ENCODE measurements around the gene D2HGDH.

D2HGDH gene

DNA sequence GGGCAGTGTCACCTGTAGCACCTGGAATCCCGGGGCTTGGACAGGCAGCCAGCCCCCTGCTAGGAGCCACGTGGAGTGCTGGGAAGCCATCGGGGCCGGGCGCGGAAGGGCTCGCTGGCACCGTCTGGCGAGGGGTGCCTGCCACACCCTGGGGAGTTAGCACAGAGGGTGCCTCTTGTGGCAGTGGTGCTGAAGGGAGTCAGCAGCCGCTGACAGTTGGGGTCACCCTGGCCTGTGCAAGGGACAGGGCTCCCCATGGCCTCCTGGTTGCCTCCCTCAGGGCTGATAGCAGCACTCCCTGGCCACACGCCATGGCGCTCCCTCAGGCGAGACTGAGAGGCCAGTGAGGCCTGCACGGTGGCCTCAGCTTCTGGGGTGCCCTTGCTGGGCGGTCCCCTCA is 13.9 kb upstream of the D2HGDH start:
- no peak overlapping the region for H3K4me3 ChIP-seq (ENCODE audit: low read length)
- H3K9me3 ChIP-seq (replicated peaks; ENCODE audit: insufficient read depth, low read length), result no peaks in the 10 kb centered on the region
- DNase-seq, result no peak
- no peak overlapping the region for H3K9ac ChIP-seq (ENCODE audit: low read length)
- no peak overlapping the region for H3K4me2 ChIP-seq (ENCODE audit: low read depth, low read length)
- no peak overlapping the region for H3K27ac ChIP-seq (ENCODE audit: low read length)
- no peaks in the 10 kb centered on the region for H3K9me2 ChIP-seq (replicated peaks; ENCODE audit: insufficient read depth, low read length)
- no peak for TF ChIP-seq EZH2phosphoT487 (IDR thresholded peaks at IDR 0.05; ENCODE audit: low read length)
- TF ChIP-seq EZH2 (optimal IDR thresholded peaks at IDR 0.05; ENCODE audit: low read depth, low read length), result no peak
- TF ChIP-seq, protein P1, sequence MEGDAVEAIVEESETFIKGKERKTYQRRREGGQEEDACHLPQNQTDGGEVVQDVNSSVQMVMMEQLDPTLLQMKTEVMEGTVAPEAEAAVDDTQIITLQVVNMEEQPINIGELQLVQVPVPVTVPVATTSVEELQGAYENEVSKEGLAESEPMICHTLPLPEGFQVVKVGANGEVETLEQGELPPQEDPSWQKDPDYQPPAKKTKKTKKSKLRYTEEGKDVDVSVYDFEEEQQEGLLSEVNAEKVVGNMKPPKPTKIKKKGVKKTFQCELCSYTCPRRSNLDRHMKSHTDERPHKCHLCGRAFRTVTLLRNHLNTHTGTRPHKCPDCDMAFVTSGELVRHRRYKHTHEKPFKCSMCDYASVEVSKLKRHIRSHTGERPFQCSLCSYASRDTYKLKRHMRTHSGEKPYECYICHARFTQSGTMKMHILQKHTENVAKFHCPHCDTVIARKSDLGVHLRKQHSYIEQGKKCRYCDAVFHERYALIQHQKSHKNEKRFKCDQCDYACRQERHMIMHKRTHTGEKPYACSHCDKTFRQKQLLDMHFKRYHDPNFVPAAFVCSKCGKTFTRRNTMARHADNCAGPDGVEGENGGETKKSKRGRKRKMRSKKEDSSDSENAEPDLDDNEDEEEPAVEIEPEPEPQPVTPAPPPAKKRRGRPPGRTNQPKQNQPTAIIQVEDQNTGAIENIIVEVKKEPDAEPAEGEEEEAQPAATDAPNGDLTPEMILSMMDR (IDR thresholded peaks at IDR 0.05; ENCODE audit: low read length), result no peak
- no peaks in the 10 kb centered on the region for H3K36me3 ChIP-seq (replicated peaks; ENCODE audit: insufficient read depth, low read length)
- H3K27me3 ChIP-seq (replicated peaks; ENCODE audit: insufficient read depth, low read length), result no peaks in the 10 kb centered on the region
- H3K79me2 ChIP-seq (ENCODE audit: low read length), result no peaks in the 10 kb centered on the region
- H3F3A ChIP-seq (ENCODE audit: insufficient read depth, low read length), result no peaks in the 10 kb centered on the region
- no peaks in the 10 kb centered on the region for H4K20me1 ChIP-seq (ENCODE audit: insufficient read depth, low read length)
- no peak overlapping the region for H2AFZ ChIP-seq (ENCODE audit: low read length)
- no peaks in the 10 kb centered on the region for H3K4me1 ChIP-seq (ENCODE audit: low read length)

DNA sequence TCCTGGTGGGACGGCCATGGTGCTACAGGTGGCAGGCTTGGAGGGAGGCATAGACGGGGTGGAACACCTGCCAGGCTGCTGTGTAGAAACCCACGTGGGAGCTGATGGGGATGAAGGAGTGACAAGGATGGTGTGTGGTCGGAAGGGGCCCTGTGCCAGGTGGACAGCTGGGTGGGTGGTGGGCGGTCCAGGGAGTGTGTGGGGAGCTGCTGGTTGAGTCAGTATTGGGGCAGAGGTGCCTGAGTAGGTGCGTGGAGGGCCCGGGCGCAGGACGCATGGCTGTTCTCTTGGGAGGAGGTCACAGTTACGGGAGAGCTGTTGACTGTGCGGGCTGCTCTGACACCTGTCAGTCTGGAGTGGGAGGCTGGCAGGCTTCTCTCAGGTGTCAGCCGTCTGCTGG is 12.6 kb upstream of the D2HGDH start:
- Histone ChIP-seq H3K9ac (ENCODE audit: low read length) (no peak overlapping the region), H3K27ac (ENCODE audit: low read length) (no peak overlapping the region), H3K79me2 (ENCODE audit: low read length) (no peaks in the 10 kb centered on the region), H3K36me3 (replicated peaks; ENCODE audit: insufficient read depth, low read length) (no peaks in the 10 kb centered on the region), H3K4me2 (ENCODE audit: low read depth, low read length) (no peak overlapping the region), H3K4me3 (ENCODE audit: low read length) (no peak overlapping the region), H3K9me3 (replicated peaks; ENCODE audit: insufficient read depth, low read length) (no peaks in the 10 kb centered on the region), H3K27me3 (replicated peaks; ENCODE audit: insufficient read depth, low read length) (no peaks in the 10 kb centered on the region), H3K4me1 (ENCODE audit: low read length) (no peaks in the 10 kb centered on the region), H2AFZ (ENCODE audit: low read length) (no peak overlapping the region), H4K20me1 (ENCODE audit: insufficient read depth, low read length) (no peaks in the 10 kb centered on the region), H3F3A (ENCODE audit: insufficient read depth, low read length) (no peaks in the 10 kb centered on the region), H3K9me2 (replicated peaks; ENCODE audit: insufficient read depth, low read length) (no peaks in the 10 kb centered on the region)
- TF ChIP-seq EZH2 (optimal IDR thresholded peaks at IDR 0.05; ENCODE audit: low read depth, low read length) (no peak), EZH2phosphoT487 (IDR thresholded peaks at IDR 0.05; ENCODE audit: low read length) (no peak)
- TF ChIP-seq, protein P1 (IDR thresholded peaks at IDR 0.05; ENCODE audit: low read length), result no peak
- DNase-seq, result no peak

DNA sequence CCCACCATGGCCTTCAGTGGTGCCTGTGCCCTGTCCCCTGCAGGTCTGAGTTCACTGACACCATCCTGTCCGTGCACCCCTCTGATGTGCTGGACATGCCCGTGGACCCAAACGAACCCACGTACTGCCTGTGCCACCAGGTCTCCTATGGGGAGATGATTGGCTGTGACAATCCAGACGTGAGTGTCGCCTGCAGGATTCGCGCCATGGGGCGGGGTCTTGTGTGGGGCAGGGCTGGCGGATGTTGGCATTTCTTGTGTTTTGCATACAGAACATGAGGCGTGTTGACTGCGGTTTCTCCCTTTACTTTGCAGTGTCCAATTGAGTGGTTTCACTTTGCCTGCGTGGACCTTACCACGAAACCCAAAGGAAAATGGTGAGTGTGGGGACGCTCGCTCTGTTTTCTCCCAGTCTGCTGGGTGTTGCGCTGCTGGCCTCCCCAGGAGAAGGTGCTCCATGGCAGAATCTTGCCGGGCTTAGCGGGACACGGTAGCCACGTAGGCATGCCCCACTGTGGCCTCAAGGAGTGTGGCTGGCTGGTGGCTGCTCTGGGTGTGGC is 11.5 kb upstream of the D2HGDH start:
- H3K4me1 ChIP-seq (ENCODE audit: low read length), result no peaks in the 10 kb centered on the region
- no peaks in the 10 kb centered on the region for H4K20me1 ChIP-seq (ENCODE audit: insufficient read depth, low read length)
- H3K9ac ChIP-seq (ENCODE audit: low read length), result no peak overlapping the region
- no peak overlapping the region for H2AFZ ChIP-seq (ENCODE audit: low read length)
- no peak for DNase-seq
- no peaks in the 10 kb centered on the region for H3K9me2 ChIP-seq (replicated peaks; ENCODE audit: insufficient read depth, low read length)
- TF ChIP-seq EZH2phosphoT487 (IDR thresholded peaks at IDR 0.05; ENCODE audit: low read length), result no peak
- TF ChIP-seq EZH2 (optimal IDR thresholded peaks at IDR 0.05; ENCODE audit: low read depth, low read length), result no peak
- TF ChIP-seq, protein P1 (IDR thresholded peaks at IDR 0.05; ENCODE audit: low read length), result no peak
- no peaks in the 10 kb centered on the region for H3K9me3 ChIP-seq (replicated peaks; ENCODE audit: insufficient read depth, low read length)
- no peaks in the 10 kb centered on the region for H3K36me3 ChIP-seq (replicated peaks; ENCODE audit: insufficient read depth, low read length)
- H3F3A ChIP-seq (ENCODE audit: insufficient read depth, low read length), result no peaks in the 10 kb centered on the region
- H3K79me2 ChIP-seq (ENCODE audit: low read length), result no peaks in the 10 kb centered on the region
- H3K4me2 ChIP-seq (ENCODE audit: low read depth, low read length), result no peak overlapping the region
- no peak overlapping the region for H3K4me3 ChIP-seq (ENCODE audit: low read length)
- H3K27ac ChIP-seq (ENCODE audit: low read length), result no peak overlapping the region
- no peaks in the 10 kb centered on the region for H3K27me3 ChIP-seq (replicated peaks; ENCODE audit: insufficient read depth, low read length)
